AG04450 (cell line): Measurements from ENCODE around the gene KANK3. TPM values are rescaled to one million over a fixed set of nuclear protein-coding genes. Genes with fewer than 3 reads are reported as not detected.

ENCODE experiments used
- CTCF ChIA-PET: fragments of 300-600, 350-600 bp; formaldehyde crosslinking; extraction: SDS; loops from one replicate; lab custom pipeline; 2022; ENCODE audit warnings: antibody characterized with exemption, inconsistent platforms; lab: Charles Lee
- POLR2A ChIA-PET: fragments of 350-600 bp; formaldehyde crosslinking; extraction: SDS; loops from one replicate; lab custom pipeline; 2021; ENCODE audit warnings: antibody characterized with exemption, inconsistent platforms; lab: Yijun Ruan, JAX
- DNase-seq: peaks from one replicate; pipeline ENCODE4 v3.0.0-alpha.2; 2011; ENCODE audit warnings: low read depth, low spot score
- H3K27ac ChIP-seq: one replicate; pipeline ENCODE4 v1.5.1; 2012; ENCODE audit warnings: low read depth, low read length, control low read depth
- H3K27me3 ChIP-seq: one replicate; pipeline ENCODE4 v1.6.0; 2012; ENCODE audit warnings: low read length; ENCODE audit not compliant: control insufficient read depth, insufficient read depth
- H3K4me3 ChIP-seq: 2 replicates; pipeline ENCODE4 v1.5.1; 2011; ENCODE audit warnings: mild to moderate bottlenecking, low read depth, low read length, control low read depth
- H3K9me3 ChIP-seq: 2 replicates; pipeline ENCODE4 v1.5.1; 2012; ENCODE audit warnings: low read length; ENCODE audit not compliant: control insufficient read depth, insufficient read depth
- CTCF ChIP-seq: IDR thresholded peaks from 2 replicates; pipeline ENCODE4 v1.5.1; 2011; ENCODE audit warnings: low read depth, low read length, control low read depth, inconsistent platforms
- polyA plus RNA-seq: library from polyadenylated mRNA; depleted of rRNA; stranded (reverse); fragments of >200 nt; gene quantifications from 2 replicates; pipeline ENCODE4 v1.2.3, GENCODE V29; 2011

The KANK3 gene
- polyA plus RNA-seq, 1 experiment = 0.07 TPM

- peaks cover 39% of the 10 kb centered on the region for H3K27me3 ChIP-seq
- POLR2A ChIA-PET = no interaction called here
- DNase-seq = no peak
These were observed 5.3 kb downstream of the KANK3 start for GRCh38 chr19:8337728-8338127.

GRCh38 chr19:8336660-8337059, 6.4 kb downstream of the KANK3 start:
- no peak for DNase-seq
- no peak overlapping the region for H3K4me3 ChIP-seq
- no peak for TF ChIP-seq CTCF
- ChIA-PET CTCF (no interaction called here), POLR2A (interaction anchor here (0.9 kb wide), 1 partner anchor 77 kb away, joined by 3 read pairs; the partner anchor contains the start of gene MARCHF2)
- H3K27ac ChIP-seq = no peak overlapping the region
- no peaks in the 10 kb centered on the region; the same call in 1 of the 2 replicates for H3K9me3 ChIP-seq
- H3K27me3 ChIP-seq = peaks cover 33% of the 10 kb centered on the region

More at GRCh38 chr19:8337728-8338127, 5.3 kb downstream of the KANK3 start:
- Histone ChIP-seq H3K4me3 (no peak overlapping the region), H3K27ac (no peak overlapping the region), H3K9me3 (no peaks in the 10 kb centered on the region; the same call in 1 of the 2 replicates)
- TF ChIP-seq CTCF = no peak
- CTCF ChIA-PET = interaction anchor here (0.6 kb wide), 1 partner anchor 267 kb away, joined by 3 read pairs; no protein-coding TSS in a partner anchor

GRCh38 chr19:8336072-8336569, 6.9 kb downstream of the KANK3 start:
- CTCF ChIA-PET = interaction anchor here (0.6 kb wide), 1 partner anchor 61 kb away, joined by 3 read pairs; no protein-coding TSS in a partner anchor

GRCh38 chr19:8335343-8336071, 7.6 kb downstream of the KANK3 start:
- CTCF ChIA-PET = interaction anchor here (0.6 to 1.7 kb wide), 2 partner anchors 18 to 61 kb away, joined by 3 to 8 read pairs; no protein-coding TSS in a partner anchor
- H3K4me3 ChIP-seq = peak overlapping the region; percentile 32; the same call in 1 of the 2 replicates
- peaks cover 31% of the 10 kb centered on the region for H3K27me3 ChIP-seq
- POLR2A ChIA-PET = interaction anchor here (0.5 to 2.5 kb wide), 6 partner anchors 8 to 259 kb away, joined by 3 to 11 read pairs (median 4); partner anchors contain the start of genes MARCHF2, NDUFA7 and RPS28
- H3K27ac ChIP-seq = no peak overlapping the region
- no peaks in the 10 kb centered on the region; the same call in 1 of the 2 replicates for H3K9me3 ChIP-seq
- DNase-seq = no peak
- 0 out of 2 replicates have a peak, but pooled peaks have one; percentile 9 for TF ChIP-seq CTCF

More at GRCh38 chr19:8336072-8336569, 6.9 kb downstream of the KANK3 start:
- no peak overlapping the region for H3K4me3 ChIP-seq
- no peak overlapping the region for H3K27ac ChIP-seq
- no peak for DNase-seq
- no peaks in the 10 kb centered on the region; the same call in 1 of the 2 replicates for H3K9me3 ChIP-seq
- peaks cover 35% of the 10 kb centered on the region for H3K27me3 ChIP-seq
- TF ChIP-seq CTCF = no peak
- POLR2A ChIA-PET = interaction anchor here (0.6 to 2.5 kb wide), 3 partner anchors 14 to 258 kb away, joined by 3 to 11 read pairs (median 4); partner anchors contain the start of genes MARCHF2, NDUFA7 and RPS28
